Activated gamma-delta T cell (primary cell): Measurements from ENCODE around the gene POU2AF1.
"Not testable (repeated sequence)": the region's sequence is repeated elsewhere in the genome, so short reads cannot be mapped to it uniquely, and the experiment has no call there.

Experiments used
- DNase-seq: peaks from one replicate; lab custom pipeline; 2025; lab: John Stamatoyannopoulos, UW

Gene POU2AF1

GRCh38 chr11:111409915-111410314 lies 30.8 kb upstream of the POU2AF1 start:
- no peak for DNase-seq

GRCh38 chr11:111408789-111409727 lies 30.0 kb upstream of the POU2AF1 start:
- no peak for DNase-seq

- no peak for DNase-seq
Measured at GRCh38 chr11:111407652-111408051, 28.6 kb upstream of the POU2AF1 start.

GRCh38 chr11:111406589-111406988 lies 27.5 kb upstream of the POU2AF1 start:
- DNase-seq = no peak

GRCh38 chr11:111406091-111406490 lies 27.0 kb upstream of the POU2AF1 start:
- no peak for DNase-seq

- no peak for DNase-seq
Measured at GRCh38 chr11:111405551-111405950, 26.5 kb upstream of the POU2AF1 start.

- DNase-seq = no peak
Measured at GRCh38 chr11:111403051-111403726, 24.1 kb upstream of the POU2AF1 start.

- DNase-seq = no peak
Measured at GRCh38 chr11:111402411-111402810, 23.3 kb upstream of the POU2AF1 start.

- not testable (repeated sequence) for DNase-seq
Measured at GRCh38 chr11:111401957-111402356, 22.9 kb upstream of the POU2AF1 start.

GRCh38 chr11:111400595-111400994 lies 21.5 kb upstream of the POU2AF1 start:
- DNase-seq = no peak

GRCh38 chr11:111399187-111400031 lies 20.3 kb upstream of the POU2AF1 start:
- no peak for DNase-seq

GRCh38 chr11:111397034-111397433 lies 18.0 kb upstream of the POU2AF1 start:
- no peak for DNase-seq

- DNase-seq = no peak
Measured at GRCh38 chr11:111395749-111396148, 16.7 kb upstream of the POU2AF1 start.

- DNase-seq = no peak
Measured at GRCh38 chr11:111395081-111395480, 16.0 kb upstream of the POU2AF1 start.

GRCh38 chr11:111394147-111394546 lies 15.1 kb upstream of the POU2AF1 start:
- not testable (repeated sequence) for DNase-seq

- no peak for DNase-seq
Measured at GRCh38 chr11:111393585-111393984, 14.5 kb upstream of the POU2AF1 start.

GRCh38 chr11:111393096-111393495 lies 14.0 kb upstream of the POU2AF1 start:
- DNase-seq = no peak

- no peak for DNase-seq
Measured at GRCh38 chr11:111392552-111392951, 13.5 kb upstream of the POU2AF1 start.

- no peak for DNase-seq
Measured at GRCh38 chr11:111391328-111392124, 12.5 kb upstream of the POU2AF1 start.

- no peak for DNase-seq
Measured at GRCh38 chr11:111388842-111389241, 9.8 kb upstream of the POU2AF1 start.

- DNase-seq = no peak
Measured at GRCh38 chr11:111388420-111388819, 9.3 kb upstream of the POU2AF1 start.
